HG02938 (cell line): ENCODE data around the gene MBD2.

Experiments
- ATAC-seq: cut with Tn5 transposase; IDR thresholded peaks from one replicate; pipeline ENCODE4 v1.9.1; 2021; ENCODE audit warnings: mild to moderate bottlenecking, moderate library complexity; ENCODE audit not compliant: unreplicated experiment

MBD2 gene

GRCh38 chr18:54203914-54204313 is 20.6 kb downstream of the MBD2 start:
- ATAC-seq = no peak

GRCh38 chr18:54202851-54203250 is 21.6 kb downstream of the MBD2 start:
- ATAC-seq = no peak

- no peak for ATAC-seq
These were observed 26.6 kb downstream of the MBD2 start for GRCh38 chr18:54197747-54198411.

- no peak for ATAC-seq
These were observed 30.7 kb downstream of the MBD2 start for GRCh38 chr18:54193786-54194185.

- ATAC-seq = no peak
These were observed 31.6 kb downstream of the MBD2 start for GRCh38 chr18:54192900-54193299.

- ATAC-seq = no peak
These were observed 32.1 kb downstream of the MBD2 start for GRCh38 chr18:54192415-54192814.

- no peak for ATAC-seq
These were observed 33.1 kb downstream of the MBD2 start for GRCh38 chr18:54191352-54191751.

- ATAC-seq = no peak
These were observed 37.1 kb downstream of the MBD2 start for GRCh38 chr18:54187372-54187771.

- no peak for ATAC-seq
These were observed 39.6 kb downstream of the MBD2 start for GRCh38 chr18:54184836-54185235.

- ATAC-seq = no peak
These were observed 41.1 kb downstream of the MBD2 start for GRCh38 chr18:54183390-54183789.

GRCh38 chr18:54181856-54182602 is 42.4 kb downstream of the MBD2 start:
- peak; percentile 40 for ATAC-seq

GRCh38 chr18:54173980-54174630 is 50.4 kb downstream of the MBD2 start:
- no peak for ATAC-seq

GRCh38 chr18:54173250-54173649 is 51.2 kb downstream of the MBD2 start:
- ATAC-seq = no peak

GRCh38 chr18:54169431-54170403 is 54.8 kb downstream of the MBD2 start:
- no peak for ATAC-seq

GRCh38 chr18:54165450-54165849 is 59.0 kb downstream of the MBD2 start:
- ATAC-seq = no peak

- no peak for ATAC-seq
These were observed 61.0 kb downstream of the MBD2 start for GRCh38 chr18:54163453-54163852.

GRCh38 chr18:54162431-54162830 is 62.0 kb downstream of the MBD2 start:
- ATAC-seq = no peak

- ATAC-seq = no peak
These were observed 63.2 kb downstream of the MBD2 start for GRCh38 chr18:54161267-54161666.

- ATAC-seq = no peak
These were observed 64.6 kb downstream of the MBD2 start for GRCh38 chr18:54159906-54160305.

- no peak for ATAC-seq
These were observed 66.7 kb downstream of the MBD2 start for GRCh38 chr18:54157646-54158385.
